Right atrium auricular region (tissue), 2 donors: Measurements from ENCODE around the gene CCDC194. TPM values are rescaled to one million over a fixed set of nuclear protein-coding genes. Genes with fewer than 3 reads are reported as not detected.

Source experiments
- DNase-seq: peaks from one replicate; pipeline ENCODE4 v3.0.0-alpha.2; 2019; ENCODE audit warnings: low spot score
- H3K27ac ChIP-seq, 2 donors: fragments of 200-600 bp; sonication (generic); 1 replicate in 1 of 2; 2 replicates in 1 of 2; pipeline ENCODE4 v1.5.1; 2016 to 2019
- H3K27me3 ChIP-seq, 2 donors: fragments of 200-600 bp; sonication (generic); one replicate each; pipeline versions ENCODE4 v1.5.1 to v1.6.0; 2017 to 2019
- H3K36me3 ChIP-seq: fragments of 200-600 bp; sonication (generic); one replicate; pipeline ENCODE4 v1.5.1; 2016
- H3K4me1 ChIP-seq, 2 donors: fragments of 200-600 bp; sonication (generic); one replicate each; pipeline versions ENCODE4 v1.5.1 to v1.6.0; 2017 to 2019
- H3K4me3 ChIP-seq, 2 donors: fragments of 200-600 bp; sonication (generic); 1 replicate in 1 of 2; 2 replicates in 1 of 2; pipeline ENCODE4 v1.5.1; 2017 to 2019; ENCODE audit warnings: mild to moderate bottlenecking in 1 of 2, moderate library complexity in 1 of 2
- H3K9me3 ChIP-seq, 2 donors: fragments of 200-600 bp; sonication (generic); one replicate each; pipeline ENCODE4 v1.5.1; 2019
- CTCF ChIP-seq, 2 donors: fragments of 200-600 bp; sonication (generic); IDR thresholded peaks; one replicate each; pipeline ENCODE4 v1.5.1; 2019; ENCODE audit warnings: antibody characterized with exemption in 2 of 2
- total RNA-seq, 2 donors: library from RNA; depleted of rRNA; stranded (reverse); fragments of >200 nt; gene quantifications; one replicate each; pipeline ENCODE4 v1.1.0, GENCODE V29; 2016

The CCDC194 gene
- total RNA-seq, 2 donors from 2014 or later, result not detected

GRCh38 chr19:17405250-17406045 lies 11.5 kb upstream of the CCDC194 start, which contains the start of gene BST2:
Gene BST2 (minus strand): TSS chr19:17405630. CDS start chr19:17405575, 55 bp downstream.
- Histone ChIP-seq H3K4me1 (peaks cover 0 to 33% of the 10 kb centered on the region in 2 donors), H3K9me3 (no peaks in the 10 kb centered on the region), H3K36me3 (no peaks in the 10 kb centered on the region), H3K27me3 (no peaks in the 10 kb centered on the region), H3K4me3 (peak within 1 kb of the TSS; percentile 37 to 54), H3K27ac (peak within 1 kb of the TSS; percentile 79 to 87)
- DNase-seq, result no peak
- no peak for TF ChIP-seq CTCF (IDR thresholded peaks at IDR 0.05)

- TF ChIP-seq CTCF (IDR thresholded peaks at IDR 0.05), result no peak
Measured at GRCh38 chr19:17404621-17405249, 10.7 kb upstream of the CCDC194 start.

GRCh38 chr19:17404015-17404414 lies 10.0 kb upstream of the CCDC194 start:
- Histone ChIP-seq H3K9me3 (no peaks in the 10 kb centered on the region), H3K36me3 (no peaks in the 10 kb centered on the region), H3K4me3 (peak overlapping the region; percentile 37 to 54), H3K4me1 (peaks cover 0 to 33% of the 10 kb centered on the region in 2 donors), H3K27me3 (no peaks in the 10 kb centered on the region), H3K27ac (peak overlapping the region; percentile 79 to 87)
- DNase-seq, result no peak
- no peak for TF ChIP-seq CTCF (IDR thresholded peaks at IDR 0.05)

More at GRCh38 chr19:17404621-17405249, 10.7 kb upstream of the CCDC194 start:
- Histone ChIP-seq H3K4me1 (peaks cover 0 to 33% of the 10 kb centered on the region in 2 donors), H3K27ac (peak overlapping the region; percentile 79 to 87), H3K9me3 (no peaks in the 10 kb centered on the region), H3K4me3 (peak overlapping the region; percentile 37 to 54), H3K27me3 (no peaks in the 10 kb centered on the region), H3K36me3 (no peaks in the 10 kb centered on the region)
- DNase-seq, result no peak

- DNase-seq, result no peak
- peak overlapping the region in 1 of 2 donors; percentile 54 for H3K4me3 ChIP-seq
- no peaks in the 10 kb centered on the region for H3K36me3 ChIP-seq
- H3K27ac ChIP-seq, result peak overlapping the region in 1 of 2 donors; percentile 87
- peaks cover 0 to 33% of the 10 kb centered on the region in 2 donors for H3K4me1 ChIP-seq
- no peaks in the 10 kb centered on the region for H3K27me3 ChIP-seq
- no peak for TF ChIP-seq CTCF (IDR thresholded peaks at IDR 0.05)
- no peaks in the 10 kb centered on the region for H3K9me3 ChIP-seq
Measured at GRCh38 chr19:17402982-17403855, 9.2 kb upstream of the CCDC194 start.

- Histone ChIP-seq H3K36me3 (no peaks in the 10 kb centered on the region), H3K27me3 (no peaks in the 10 kb centered on the region), H3K4me1 (peaks cover 0 to 30% of the 10 kb centered on the region in 2 donors), H3K9me3 (no peaks in the 10 kb centered on the region), H3K4me3 (no peak overlapping the region), H3K27ac (no peak overlapping the region)
- DNase-seq, result no peak
- no peak for TF ChIP-seq CTCF (IDR thresholded peaks at IDR 0.05)
Measured at GRCh38 chr19:17401628-17402027, 7.6 kb upstream of the CCDC194 start.
